A549 (cell line): Measurements from ENCODE around the gene TBX10. TPM values are rescaled to one million over a fixed set of nuclear protein-coding genes. Genes with fewer than 3 reads are reported as not detected.

ENCODE experiments used
- ATAC-seq, 2 experiments: fragments of 200-7000 bp in 1 of 2; fragments of >200 bp in 1 of 2; cut with Nextera tagmentation in 1 of 2; cut with Tn5 transposase in 1 of 2; 3 replicates each; pipeline versions ENCODE4 v1.8.0 to v1.9.1; 2018 to 2020; ENCODE audit warnings: mild to moderate bottlenecking in 1 of 2, moderate library complexity in 1 of 2
- CTCF ChIA-PET: fragments of 300-600 bp; sonication (Branson Sonifier 250); formaldehyde crosslinking; extraction: SDS; loops from one replicate; lab custom pipeline; 2021; ENCODE audit warnings: antibody characterized with exemption, inconsistent platforms; lab: Yijun Ruan, JAX
- POLR2A ChIA-PET: fragments of 350-600 bp; formaldehyde crosslinking; extraction: SDS; loops from one replicate; lab custom pipeline; 2021; ENCODE audit warnings: antibody characterized with exemption, inconsistent platforms; lab: Yijun Ruan, JAX
- DNase-seq, 2 experiments: peaks; one replicate each; pipeline versions ENCODE4 v3.0.0 to v3.0.0-alpha.2; 2011 to 2016; ENCODE audit warnings: low read depth in 1 of 2, low spot score in 1 of 2
- FAIRE-seq: peaks from 2 replicates; lab custom pipeline; 2011; peaks lifted over from hg19 to GRCh38; lab: Jason Lieb, UNC
- H3K27ac ChIP-seq, 2 experiments: fragments of >200 bp; sonication (Bioruptor Twin); formaldehyde crosslinking; 3 replicates each; pipeline ENCODE4 v1.5.1; 2016 to 2017
- H3K4me1 ChIP-seq: fragments of >200 bp; sonication (Bioruptor Twin); formaldehyde crosslinking; 3 replicates; pipeline ENCODE4 v1.6.1; 2016
- H3K4me2 ChIP-seq: fragments of >200 bp; sonication (Bioruptor Twin); formaldehyde crosslinking; 3 replicates; pipeline ENCODE4 v1.6.1; 2016
- H3K4me3 ChIP-seq: fragments of >200 bp; sonication (Bioruptor Twin); formaldehyde crosslinking; 3 replicates; pipeline ENCODE4 v1.5.1; 2016
- H3K9me3 ChIP-seq: fragments of >200 bp; sonication (Bioruptor Twin); formaldehyde crosslinking; 3 replicates; pipeline ENCODE4 v1.6.1; 2016
- CHD4 ChIP-seq: fragments of 200-600 bp; sonication (generic); IDR thresholded peaks from 2 replicates; pipeline ENCODE4 v1.6.1; 2016; ENCODE audit warnings: antibody characterized with exemption, mild to moderate bottlenecking, borderline replicate concordance
- CTCF ChIP-seq: fragments of >200 bp; sonication (Bioruptor Twin); formaldehyde crosslinking; IDR thresholded peaks from 3 replicates; pipeline ENCODE4 v1.5.1; 2016
- EHF ChIP-seq: fragments of 250-450 bp; sonication (Bioruptor Pico); IDR thresholded peaks from 2 replicates; pipeline ENCODE4 v1.5.0; 2020; ENCODE audit warnings: mild to moderate bottlenecking
- EHMT2 ChIP-seq: fragments of 200-600 bp; sonication (generic); IDR thresholded peaks from 2 replicates; pipeline ENCODE4 v1.6.1; 2016; ENCODE audit warnings: antibody characterized with exemption, low read depth, mild to moderate bottlenecking, moderate library complexity
- EP300 ChIP-seq, 2 experiments: fragments of >200 bp; sonication (Bioruptor Twin); formaldehyde crosslinking; IDR thresholded peaks; 2 replicates in 1 of 2; 3 replicates in 1 of 2; pipeline ENCODE4 v1.6.1; 2016 to 2017
- FOSL2 ChIP-seq, 2 experiments: fragments of 450-650 bp in 1 of 2; fragments of >200 bp in 1 of 2; sonication (Bioruptor Twin) in 1 of 2; formaldehyde crosslinking; IDR thresholded peaks; 2 replicates each; pipeline versions ENCODE4 v1.5.0 to v1.6.1; 2016 to 2020; ENCODE audit warnings: mild to moderate bottlenecking in 1 of 2, moderate library complexity in 1 of 2
- FOXS1 ChIP-seq: fragments of 250-450 bp; sonication (Bioruptor Pico); IDR thresholded peaks from 2 replicates; pipeline ENCODE4 v1.5.0; 2020; ENCODE audit warnings: mild to moderate bottlenecking, moderate library complexity
- JUN ChIP-seq, 2 experiments: fragments of >200 bp; sonication (Bioruptor Twin); formaldehyde crosslinking; IDR thresholded peaks; 2 replicates in 1 of 2; 3 replicates in 1 of 2; pipeline ENCODE4 v1.6.1; 2016 to 2017
- NFE2L2 ChIP-seq: fragments of 150-350 bp; conservative IDR thresholded peaks from 2 replicates; pipeline ENCODE4 v1.6.1; 2014; ENCODE audit warnings: low read length
- NPAS2 ChIP-seq: fragments of 250-450 bp; sonication (Bioruptor Pico); IDR thresholded peaks from 2 replicates; pipeline ENCODE4 v1.8.0; 2022; ENCODE audit warnings: mild to moderate bottlenecking, moderate library complexity, borderline replicate concordance
- NR3C1 ChIP-seq: fragments of >200 bp; sonication (Bioruptor Twin); formaldehyde crosslinking; IDR thresholded peaks from 3 replicates; pipeline ENCODE4 v1.6.1; 2017
- POLR2A ChIP-seq: IDR thresholded peaks from 2 replicates; pipeline ENCODE4 v1.6.1; 2012; ENCODE audit warnings: mild to moderate bottlenecking, low read length
- RAD21 ChIP-seq, 2 experiments: fragments of >200 bp in 1 of 2; sonication (Bioruptor Twin) in 1 of 2; formaldehyde crosslinking in 1 of 2; IDR thresholded peaks in 1 of 2; conservative IDR thresholded peaks in 1 of 2; 2 replicates in 1 of 2; 3 replicates in 1 of 2; pipeline ENCODE4 v1.6.1; 2012 to 2018; ENCODE audit warnings: inconsistent platforms in 1 of 2
- RARB ChIP-seq: fragments of 250-450 bp; sonication (Bioruptor Pico); IDR thresholded peaks from 2 replicates; pipeline ENCODE4 v1.8.0; 2021; ENCODE audit warnings: mild to moderate bottlenecking, moderate library complexity
- SMC3 ChIP-seq: fragments of >200 bp; sonication (Bioruptor Twin); formaldehyde crosslinking; IDR thresholded peaks from 3 replicates; pipeline ENCODE4 v1.6.1; 2018; ENCODE audit warnings: inconsistent platforms
- SREBF2 ChIP-seq: fragments of 450-650 bp; IDR thresholded peaks from 2 replicates; pipeline ENCODE4 v1.6.1; 2014; ENCODE audit warnings: mild to moderate bottlenecking, moderate library complexity
- ZC3H11A ChIP-seq: fragments of 450-650 bp; IDR thresholded peaks from 2 replicates; pipeline ENCODE4 v1.6.1; 2014; ENCODE audit warnings: antibody characterized with exemption, mild to moderate bottlenecking
- ZFP36 ChIP-seq: fragments of 450-650 bp; IDR thresholded peaks from 2 replicates; pipeline ENCODE4 v1.6.1; 2014; ENCODE audit warnings: borderline replicate concordance; ENCODE audit not compliant: partially characterized antibody
- ZSCAN20 ChIP-seq: fragments of 250-450 bp; sonication (Bioruptor Pico); IDR thresholded peaks from 2 replicates; pipeline ENCODE4 v1.8.0; 2022; ENCODE audit warnings: mild to moderate bottlenecking, moderate library complexity
- WGBS: methylation state at CpG from one replicate; pipeline ENCODE4 v1.1.6; 2017; ENCODE audit errors: missing lambda C conversion rate; 5-methylcytosine and 5-hydroxymethylcytosine counted together
- polyA plus RNA-seq, 4 experiments: library from polyadenylated mRNA; depleted of rRNA in 3 of 4; stranded (reverse); fragments of >200 nt; fragmentation: RNase III in 1 of 4; extraction: RNeasy Plus Mini Kit Qiagen cat#74134 plus additional on column Dnase treatment in 1 of 4; gene quantifications; 2 replicates in 3 of 4; 3 replicates in 1 of 4; pipeline ENCODE4 v1.2.3, GENCODE V29; 2011 to 2017
- TF ChIP-seq, protein P1 (sequence below): IDR thresholded peaks from 2 replicates; pipeline ENCODE4 v1.6.1; 2012

The TBX10 gene
- polyA plus RNA-seq, 2 of the 4 experiments (the other 2 are of a cell fraction): not detected

DNA sequence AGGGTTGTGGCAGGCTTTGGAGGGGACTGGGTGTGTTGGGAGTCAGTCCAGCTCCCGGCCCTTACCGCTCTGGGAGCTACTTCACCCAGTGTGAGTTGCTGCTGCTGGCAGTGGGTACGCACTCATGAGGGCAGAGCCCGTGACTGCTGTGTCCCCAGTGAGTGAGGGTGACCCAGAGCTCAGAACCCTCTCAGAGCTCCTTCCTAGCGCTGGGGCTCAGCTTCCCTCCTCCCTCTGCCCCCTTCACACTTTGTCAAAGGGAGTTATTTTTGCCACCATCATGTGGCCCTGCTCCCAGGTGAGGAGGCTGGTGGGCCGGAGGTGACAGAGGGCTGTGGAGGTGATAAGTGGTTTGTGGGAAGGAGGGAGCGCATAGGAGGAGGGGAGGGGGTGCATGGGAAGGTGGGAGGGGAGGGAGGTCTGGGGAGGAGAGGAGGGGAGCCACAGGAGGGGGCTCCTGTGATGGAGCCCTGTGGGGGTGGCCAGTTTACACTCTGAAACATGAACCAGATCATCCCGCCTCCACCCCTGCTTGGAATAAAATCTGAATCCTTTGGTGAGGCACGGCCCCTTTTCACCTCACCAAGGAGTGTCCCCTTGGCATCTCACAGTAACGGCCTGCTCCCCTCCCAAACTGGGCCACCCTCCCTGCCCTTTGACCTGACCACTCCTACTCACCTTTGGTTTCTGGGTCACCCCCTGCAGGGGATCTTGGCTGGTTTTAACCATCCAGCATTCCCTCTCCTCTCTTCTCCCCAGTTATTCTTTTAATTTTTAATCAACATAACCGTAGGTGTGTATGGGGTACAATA lies 22.9 kb downstream of the TBX10 start:
- no peak for TF ChIP-seq EHMT2
- no peak for TF ChIP-seq SREBF2
- TF ChIP-seq ZFP36: no peak
- no peak overlapping the region for H3K4me2 ChIP-seq
- no peak overlapping the region for H3K4me3 ChIP-seq
- 64% methylated on average over 11 of the region's 11 CpGs for WGBS
- FAIRE-seq (no peak), DNase-seq (no peak), ATAC-seq (0 out of 6 replicates have a peak, but pooled peaks of 1 of the 2 experiments have one; percentile 7)
- no peaks in the 10 kb centered on the region for H3K9me3 ChIP-seq
- no peaks in the 10 kb centered on the region for H3K4me1 ChIP-seq
- H3K27ac ChIP-seq: no peak overlapping the region
- POLR2A ChIA-PET: no interaction called here
- CTCF ChIA-PET: interaction anchor here (0.6 to 10.2 kb wide), 6 partner anchors 9 to 45 kb away, joined by 3 to 181 read pairs (median 4); partner anchors contain the start of gene NUDT8

DNA sequence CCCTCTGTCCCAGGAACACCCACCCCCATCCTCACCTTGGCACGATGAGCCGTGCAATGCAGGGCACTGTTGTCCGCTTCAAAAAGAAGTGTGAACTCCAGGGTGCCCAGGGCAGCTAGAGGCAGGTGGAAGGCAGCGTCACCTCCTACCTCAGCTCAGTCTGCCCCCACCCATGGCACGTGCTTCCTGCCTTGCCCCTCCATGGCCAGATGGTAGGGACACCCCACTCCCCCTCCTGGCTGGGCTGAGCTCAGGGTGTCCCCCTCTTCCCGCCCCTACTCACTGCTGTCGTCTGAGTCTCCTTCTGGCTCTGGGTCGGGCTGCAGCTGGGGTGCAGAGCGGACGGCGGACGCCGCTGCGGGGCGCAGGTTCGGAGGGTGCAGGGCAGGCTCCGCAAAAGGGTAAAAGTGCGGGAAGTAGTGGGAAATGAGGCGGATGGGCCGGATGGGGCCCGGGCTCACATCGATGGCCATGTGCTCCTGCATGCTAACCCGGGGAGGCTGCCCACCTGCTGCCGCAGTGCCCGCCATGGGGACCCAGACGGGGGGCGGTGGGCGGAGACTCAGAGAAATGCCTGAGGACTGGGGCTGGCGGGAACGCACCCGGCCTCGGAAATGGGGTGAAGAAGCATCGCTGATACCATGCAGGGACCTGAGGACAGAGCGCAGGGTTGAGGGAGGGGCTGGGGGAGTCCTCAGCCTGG lies 23.7 kb downstream of the TBX10 start:
- FAIRE-seq: no peak
- POLR2A ChIA-PET: no interaction called here
- no peak overlapping the region for H3K4me2 ChIP-seq
- no peaks in the 10 kb centered on the region for H3K4me1 ChIP-seq
- H3K27ac ChIP-seq: no peak overlapping the region
- TF ChIP-seq NPAS2 (no peak), EHF (CRISPR knock-in tag) (no peak), RARB (CRISPR knock-in tag) (no peak), ZC3H11A (no peak), EP300 (IDR thresholded peaks at IDR 0.05) (no peak), ZSCAN20 (CRISPR knock-in tag) (no peak), NFE2L2 (no peak), CHD4 (no peak), SREBF2 (no peak), FOXS1 (CRISPR knock-in tag) (no peak), JUN (IDR thresholded peaks at IDR 0.05) (no peak)
- TF ChIP-seq, protein P1, sequence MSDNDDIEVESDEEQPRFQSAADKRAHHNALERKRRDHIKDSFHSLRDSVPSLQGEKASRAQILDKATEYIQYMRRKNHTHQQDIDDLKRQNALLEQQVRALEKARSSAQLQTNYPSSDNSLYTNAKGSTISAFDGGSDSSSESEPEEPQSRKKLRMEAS: no peak
- TF ChIP-seq, all 56 proteins: peak for 0
- CTCF ChIA-PET: interaction anchor here (0.6 to 10.2 kb wide), 6 partner anchors 10 to 39 kb away, joined by 3 to 181 read pairs (median 11); partner anchors contain the start of genes GSTP1 and NUDT8
- no peak overlapping the region for H3K4me3 ChIP-seq
- WGBS: 84% methylated on average over 26 of the region's 34 CpGs
- ATAC-seq: peak in 1 of 2 experiments; percentile 2; a peak in 1 of 6 replicates
- H3K9me3 ChIP-seq: no peaks in the 10 kb centered on the region
- no peak for DNase-seq

DNA sequence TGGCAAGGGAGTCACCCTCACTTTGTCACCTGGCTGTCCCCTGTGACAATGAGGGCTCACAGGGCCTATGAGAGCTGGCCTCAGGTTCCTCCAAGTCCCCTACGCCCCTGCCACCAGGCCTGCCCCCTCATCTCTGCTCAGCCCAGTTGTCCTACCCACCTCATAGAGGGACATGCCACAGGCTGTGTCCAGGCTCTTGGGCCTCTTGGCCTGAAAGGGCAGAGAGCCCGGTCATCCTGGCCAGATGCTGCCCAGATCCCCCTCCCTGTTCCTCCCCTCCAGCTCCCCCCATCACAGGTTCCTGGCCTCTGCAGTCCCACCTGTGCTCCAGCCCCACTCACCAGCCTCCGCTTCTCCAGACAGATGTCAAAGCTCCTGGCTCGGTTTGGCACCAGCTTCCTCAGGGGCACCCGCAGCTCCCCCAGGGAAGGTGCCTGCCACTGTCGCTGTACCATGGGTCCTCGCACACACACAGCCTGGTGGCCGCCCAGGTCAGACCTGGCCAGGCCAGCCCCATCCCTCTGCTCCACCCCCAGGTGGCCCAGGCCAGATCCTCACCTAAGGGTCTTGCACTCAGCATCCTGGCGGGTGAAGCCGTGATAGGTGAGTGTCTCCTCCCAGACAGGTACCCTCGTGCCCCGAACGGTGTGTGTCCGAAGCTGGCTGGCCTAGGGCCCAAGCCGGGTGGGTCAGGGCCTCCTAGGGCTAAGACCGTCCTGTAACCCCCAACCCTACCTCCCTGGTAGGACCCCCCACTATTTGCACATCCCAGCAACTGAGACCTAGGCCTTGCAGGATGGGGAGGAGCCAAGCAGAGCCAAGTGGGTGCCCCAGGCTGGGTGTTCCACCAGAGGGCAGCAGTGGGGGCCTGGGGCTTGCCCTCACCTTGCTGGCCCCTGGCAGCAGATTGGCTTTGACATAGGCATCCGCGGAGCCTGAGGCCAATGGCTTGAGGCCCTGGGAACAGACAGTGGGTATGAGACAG lies 24.5 kb downstream of the TBX10 start:
- WGBS: 73% methylated on average over 13 of the region's 18 CpGs
- no peaks in the 10 kb centered on the region for H3K9me3 ChIP-seq
- DNase-seq (peak; percentile 55 to 71), FAIRE-seq (no peak), ATAC-seq (peak; percentile 72 to 90)
- POLR2A ChIA-PET: interaction anchor here (1.7 kb wide), 1 partner anchor 15 kb away, joined by 9 read pairs; the partner anchor contains the start of gene NUDT8
- TF ChIP-seq ZFP36: no peak
- peak; percentile 55 for TF ChIP-seq CTCF
- TF ChIP-seq CHD4: no peak
- TF ChIP-seq FOSL2 (IDR thresholded peaks at IDR 0.05): no peak
- TF ChIP-seq FOSL2 (CRISPR knock-in tag; IDR thresholded peaks at IDR 0.05): no peak
- TF ChIP-seq POLR2A: no peak
- TF ChIP-seq SMC3: peak; percentile 49; the same call in 2 of the 3 replicates
- TF ChIP-seq RAD21 (conservative IDR thresholded peaks at IDR 0.05 in 1 of 2, IDR thresholded peaks at IDR 0.05 in 1 of 2): peak in 1 of 2 experiments; percentile 30; a peak in 3 of 5 replicates
- TF ChIP-seq NR3C1: no peak
- no peak for TF ChIP-seq EHF (CRISPR knock-in tag)
- no peaks in the 10 kb centered on the region for H3K4me1 ChIP-seq
- no peak overlapping the region for H3K4me2 ChIP-seq
- H3K27ac ChIP-seq: no peak overlapping the region
- CTCF ChIA-PET: interaction anchor here (0.8 to 10.2 kb wide), 28 partner anchors 9 to 213 kb away, joined by 3 to 181 read pairs (median 4); partner anchors contain the start of genes GSTP1, NUDT8 and PPP1CA
- H3K4me3 ChIP-seq: no peak overlapping the region
